BLaER1 treated with 17β-estradiol and CSF1 and Interleukin-3, amounts not matched to agents 10 nM and 100 nM (cell line): Measurements from ENCODE around the gene PTPN21.

Experiments
- H3K27ac ChIP-seq, 11 experiments: shearing (Covaris generic); formaldehyde crosslinking; 2 replicates each; pipeline ENCODE4 v1.8.1; 2022
- H3K27me3 ChIP-seq, 11 experiments: shearing (Covaris generic); formaldehyde crosslinking; 2 replicates each; pipeline ENCODE4 v1.8.1; 2022
- H3K36me3 ChIP-seq, 11 experiments: shearing (Covaris generic); formaldehyde crosslinking; 2 replicates each; pipeline ENCODE4 v1.8.1; 2022
- H3K4me1 ChIP-seq, 10 experiments: shearing (Covaris generic); formaldehyde crosslinking; 2 replicates each; pipeline ENCODE4 v1.8.1; 2022
- H3K4me2 ChIP-seq, 11 experiments: shearing (Covaris generic); formaldehyde crosslinking; 2 replicates each; pipeline ENCODE4 v1.8.1; 2022
- H3K4me3 ChIP-seq, 10 experiments: shearing (Covaris generic); formaldehyde crosslinking; 2 replicates each; pipeline ENCODE4 v1.8.1; 2022
- H3K9ac ChIP-seq, 11 experiments: shearing (Covaris generic); formaldehyde crosslinking; 2 replicates each; pipeline ENCODE4 v1.8.1; 2022
- H3K9me3 ChIP-seq, 11 experiments: shearing (Covaris generic); formaldehyde crosslinking; replicated peaks in 1 of 11; 2 replicates each; pipeline ENCODE4 v1.8.1; 2022
- H4K20me1 ChIP-seq, 11 experiments: shearing (Covaris generic); formaldehyde crosslinking; 2 replicates each; pipeline ENCODE4 v1.8.1; 2022
- Cebpa-rat ChIP-seq, 11 experiments: shearing (Covaris generic); IDR thresholded peaks; 2 replicates each; pipeline ENCODE4 v1.8.1; 2022

The PTPN21 gene

DNA sequence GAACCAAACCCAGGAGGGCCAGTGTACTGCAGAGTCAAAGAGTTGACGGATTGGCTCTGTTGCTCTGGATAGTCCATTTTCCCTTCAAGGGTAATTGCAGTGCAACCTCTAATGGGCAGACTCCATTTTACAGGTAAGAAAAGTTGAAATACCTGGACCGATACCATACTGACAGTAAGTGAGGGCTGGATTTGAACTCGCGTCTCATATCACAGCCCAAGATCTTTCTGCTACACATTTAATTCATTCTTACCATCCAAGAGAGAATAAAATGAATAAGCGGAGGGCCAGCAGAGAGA lies 7.7 kb upstream of the PTPN21 start:
- peaks cover 4 to 32% (median 10%) of the 10 kb centered on the region in 11 experiments; a peak in 15 of 22 replicates for H4K20me1 ChIP-seq
- no peaks in the 10 kb centered on the region for H3K27me3 ChIP-seq
- peak overlapping the region in 8 of 11 experiments; percentile 77 to 87 (median 86); a peak in 7 of 22 replicates for H3K27ac ChIP-seq
- peak overlapping the region; percentile 76 to 99 (median 90) for H3K4me3 ChIP-seq
- no peak for TF ChIP-seq Cebpa-rat (IDR thresholded peaks at IDR 0.05)
- H3K9me3 ChIP-seq = peaks cover 0 to 10% (median 4%) of the 10 kb centered on the region in 11 experiments; a peak in 14 of 22 replicates
- H3K36me3 ChIP-seq = peaks cover 13 to 29% (median 18%) of the 10 kb centered on the region in 11 experiments
- peaks cover 15 to 27% (median 20%) of the 10 kb centered on the region in 10 experiments for H3K4me1 ChIP-seq
- H3K4me2 ChIP-seq = peak overlapping the region; percentile 66 to 93 (median 81)
- H3K9ac ChIP-seq = peak overlapping the region; percentile 87 to 95 (median 92)

DNA sequence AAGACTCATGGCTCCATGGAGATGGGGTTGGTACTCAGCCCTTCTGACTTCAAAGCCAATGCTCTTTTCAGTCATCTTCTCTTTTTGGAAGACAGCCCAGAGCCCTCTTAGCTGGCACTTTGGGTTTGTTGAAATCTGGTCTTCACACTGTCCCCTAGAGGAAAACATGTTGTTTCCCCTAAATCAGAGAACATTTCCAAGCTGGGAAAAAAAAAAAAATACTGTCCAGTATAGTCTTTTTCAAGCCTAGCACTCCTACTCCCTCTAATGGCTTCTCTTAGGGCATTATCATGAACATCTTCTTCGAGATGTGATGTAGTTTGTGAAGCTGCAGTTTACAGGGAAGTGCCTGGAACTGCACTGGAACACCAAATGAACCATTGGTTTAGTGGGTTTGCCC lies 5.0 kb upstream of the PTPN21 start:
- peaks cover 0 to 7% (median 0%) of the 10 kb centered on the region in 11 experiments; a peak in 4 of 22 replicates for H3K36me3 ChIP-seq
- H3K27ac ChIP-seq = no peak overlapping the region
- H3K4me1 ChIP-seq = peaks cover 26 to 37% (median 32%) of the 10 kb centered on the region in 10 experiments
- H3K9ac ChIP-seq = no peak overlapping the region
- H3K4me2 ChIP-seq = no peak overlapping the region
- H4K20me1 ChIP-seq = peaks cover 0 to 19% (median 10%) of the 10 kb centered on the region in 11 experiments; a peak in 14 of 22 replicates
- peaks cover 0 to 1% (median 0%) of the 10 kb centered on the region in 11 experiments; a peak in 2 of 22 replicates for H3K9me3 ChIP-seq
- H3K27me3 ChIP-seq = peaks cover 13 to 25% (median 21%) of the 10 kb centered on the region in 11 experiments
- no peak for TF ChIP-seq Cebpa-rat (IDR thresholded peaks at IDR 0.05)
- H3K4me3 ChIP-seq = no peak overlapping the region

DNA sequence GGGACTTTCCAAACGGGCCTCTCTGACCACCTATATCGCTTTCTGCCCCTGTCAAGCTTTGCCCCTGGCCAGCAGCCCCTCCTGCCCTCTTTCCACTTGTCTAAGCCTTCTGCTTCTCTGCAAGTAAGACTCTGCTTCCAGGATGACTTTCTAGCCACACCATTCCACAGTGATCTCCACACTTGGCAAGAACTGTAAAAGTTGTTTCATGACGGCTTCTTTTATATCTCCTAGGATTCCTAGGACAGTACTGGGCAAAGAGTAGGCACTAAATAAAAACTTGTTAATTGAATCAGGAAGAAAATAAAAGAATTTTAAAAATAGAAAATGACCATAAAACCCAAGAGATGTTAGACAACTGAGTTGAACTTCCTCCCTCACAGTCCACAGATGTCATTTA lies 1.8 kb upstream of the PTPN21 start:
- Histone ChIP-seq H3K27ac (no peak overlapping the region), H3K9ac (no peak overlapping the region), H3K36me3 (no peaks in the 10 kb centered on the region), H3K4me3 (no peak overlapping the region), H4K20me1 (peaks cover 0 to 12% (median 0%) of the 10 kb centered on the region in 11 experiments; a peak in 2 of 22 replicates), H3K9me3 (peaks cover 7 to 16% (median 10%) of the 10 kb centered on the region in 11 experiments), H3K4me1 (peaks cover 10 to 25% (median 18%) of the 10 kb centered on the region in 10 experiments), H3K27me3 (peaks cover 46 to 58% (median 54%) of the 10 kb centered on the region in 11 experiments), H3K4me2 (peak overlapping the region; percentile 5 to 70 (median 59); a peak in 18 of 22 replicates)
- no peak for TF ChIP-seq Cebpa-rat (IDR thresholded peaks at IDR 0.05)

DNA sequence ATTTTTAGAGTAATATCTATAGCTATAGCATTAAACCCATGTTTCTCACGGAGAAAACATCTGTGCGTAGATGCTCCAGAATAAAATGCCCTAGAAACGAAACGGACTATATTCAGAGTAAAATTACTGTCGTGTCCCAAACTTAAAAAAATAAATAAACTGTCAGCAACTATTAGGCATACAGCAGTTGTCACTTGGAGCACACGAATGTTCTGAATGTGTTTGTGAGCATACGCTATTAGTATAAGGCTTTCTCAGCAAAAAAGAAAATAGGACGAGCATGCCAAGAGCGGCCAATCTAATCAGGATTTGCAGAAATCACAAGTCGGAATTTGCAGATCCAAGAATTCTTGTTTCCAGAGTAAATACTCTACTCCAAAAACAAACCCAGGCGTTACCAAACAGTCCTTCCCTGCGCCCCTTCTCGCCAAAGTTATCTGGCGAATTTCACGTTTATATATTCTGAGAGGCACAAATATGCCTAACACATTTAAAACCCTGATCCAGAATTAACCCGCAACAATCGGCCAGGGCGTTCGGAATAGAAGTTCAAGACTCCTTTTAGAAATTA lies 836 bp downstream of the PTPN21 start:
- H3K27ac ChIP-seq = no peak overlapping the region
- H4K20me1 ChIP-seq = peaks cover 0 to 12% (median 0%) of the 10 kb centered on the region in 11 experiments; a peak in 2 of 22 replicates
- H3K4me3 ChIP-seq = peak overlapping the region; percentile 52 to 71 (median 62); a peak in 19 of 20 replicates
- H3K4me1 ChIP-seq = peaks cover 10 to 25% (median 18%) of the 10 kb centered on the region in 10 experiments
- H3K27me3 ChIP-seq = peaks cover 48 to 63% (median 58%) of the 10 kb centered on the region in 11 experiments
- peaks cover 15 to 31% (median 22%) of the 10 kb centered on the region in 11 experiments for H3K9me3 ChIP-seq
- H3K9ac ChIP-seq = peak overlapping the region in 5 of 11 experiments; percentile 27 to 72 (median 58); a peak in 5 of 22 replicates
- H3K36me3 ChIP-seq = no peaks in the 10 kb centered on the region
- TF ChIP-seq Cebpa-rat (IDR thresholded peaks at IDR 0.05) = no peak
- peak overlapping the region; percentile 78 to 92 (median 84) for H3K4me2 ChIP-seq

DNA sequence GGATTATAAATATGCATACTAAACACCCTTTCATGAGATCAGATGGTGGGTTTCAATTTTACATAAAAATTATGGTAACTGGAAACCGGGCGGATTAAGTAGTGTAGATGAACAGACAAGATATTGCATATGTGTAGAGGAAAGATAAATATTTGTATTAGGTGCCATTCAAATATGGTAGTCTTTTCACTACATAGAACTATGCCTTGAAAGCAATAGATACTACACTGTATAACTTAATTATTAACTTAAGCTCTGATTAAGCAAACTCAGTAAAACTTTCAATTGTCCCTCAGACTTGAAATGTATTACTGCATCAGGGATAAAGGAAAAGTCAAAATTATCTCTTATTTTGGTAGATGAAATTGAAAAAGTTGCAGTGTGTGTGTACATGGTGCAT lies 1.9 kb downstream of the PTPN21 start:
- Histone ChIP-seq H3K27ac (no peak overlapping the region), H3K4me1 (peaks cover 10 to 27% (median 18%) of the 10 kb centered on the region in 10 experiments), H4K20me1 (peaks cover 0 to 12% (median 0%) of the 10 kb centered on the region in 11 experiments; a peak in 2 of 22 replicates), H3K9ac (no peak overlapping the region), H3K27me3 (peaks cover 48 to 63% (median 58%) of the 10 kb centered on the region in 11 experiments), H3K4me3 (no peak overlapping the region), H3K9me3 (peaks cover 15 to 31% (median 22%) of the 10 kb centered on the region in 11 experiments), H3K36me3 (no peaks in the 10 kb centered on the region), H3K4me2 (no peak overlapping the region)
- no peak for TF ChIP-seq Cebpa-rat (IDR thresholded peaks at IDR 0.05)

DNA sequence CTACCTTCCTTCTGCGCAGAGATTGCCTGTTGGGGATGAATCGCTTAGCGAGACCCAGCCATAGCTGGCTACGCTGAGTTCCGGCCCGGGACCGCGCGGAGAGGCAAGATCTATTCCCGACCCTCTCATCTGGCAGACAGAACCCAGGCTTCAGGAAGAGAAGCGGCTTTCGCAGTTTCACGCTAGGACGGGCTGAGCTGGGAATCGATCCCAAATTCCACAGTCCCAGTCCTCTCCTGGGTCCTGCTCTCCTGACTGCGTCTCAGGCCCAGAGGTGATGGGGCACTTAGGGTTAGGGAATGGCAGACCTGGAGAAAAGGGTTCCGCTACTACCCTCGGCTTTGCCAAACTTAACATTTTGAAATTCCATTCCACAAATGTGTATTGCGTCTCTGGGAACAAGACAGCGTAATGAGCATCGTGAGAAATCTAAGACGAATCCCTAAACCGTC lies 2.8 kb downstream of the PTPN21 start:
- Histone ChIP-seq H3K4me2 (no peak overlapping the region), H3K27ac (no peak overlapping the region), H3K4me3 (no peak overlapping the region)

DNA sequence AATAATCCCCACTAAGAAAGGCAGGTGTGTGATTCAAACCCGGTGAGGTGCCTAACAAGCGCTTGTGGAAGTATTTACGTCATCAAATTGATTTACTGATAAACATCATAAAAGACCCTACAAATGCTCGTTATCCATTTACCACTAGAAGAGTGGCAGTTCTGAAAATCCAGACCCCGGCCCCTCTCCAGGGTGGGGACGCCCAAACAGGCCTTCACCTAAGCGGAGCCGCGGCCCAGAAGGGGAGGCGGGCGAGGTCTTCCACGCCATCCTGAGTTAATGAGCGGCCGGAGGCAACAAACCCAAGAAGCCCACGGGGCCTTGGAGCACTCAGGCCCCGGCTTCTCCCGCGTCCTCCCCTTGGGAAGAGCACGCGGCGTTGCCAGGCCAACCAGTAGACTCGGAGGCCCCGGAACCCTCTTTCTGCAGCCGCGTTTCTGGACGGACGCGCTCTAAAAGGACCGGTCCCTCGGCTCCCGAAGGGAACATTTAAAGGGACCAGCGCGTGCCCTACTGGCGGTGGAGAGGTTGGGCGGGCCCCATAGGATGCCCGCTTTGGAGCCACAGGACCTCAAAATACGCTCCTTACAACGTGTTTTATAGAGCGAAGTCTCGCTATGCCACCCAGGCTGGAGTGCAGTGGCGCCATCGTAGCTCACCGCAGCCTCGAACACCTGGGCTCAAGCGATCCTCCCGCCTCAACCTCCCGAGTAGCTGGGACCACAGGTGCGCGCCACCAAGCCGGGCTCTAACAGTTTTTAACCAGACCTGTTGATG lies 3.5 kb downstream of the PTPN21 start:
- Histone ChIP-seq H3K4me1 (peaks cover 0 to 16% (median 3%) of the 10 kb centered on the region in 10 experiments; a peak in 13 of 20 replicates), H3K36me3 (no peaks in the 10 kb centered on the region), H4K20me1 (peaks cover 0 to 12% (median 0%) of the 10 kb centered on the region in 11 experiments; a peak in 2 of 22 replicates), H3K4me3 (no peak overlapping the region), H3K4me2 (no peak overlapping the region), H3K9ac (no peak overlapping the region), H3K9me3 (peaks cover 15 to 31% (median 22%) of the 10 kb centered on the region in 11 experiments), H3K27me3 (peaks cover 48 to 53% (median 52%) of the 10 kb centered on the region in 11 experiments), H3K27ac (no peak overlapping the region)
- TF ChIP-seq Cebpa-rat (IDR thresholded peaks at IDR 0.05) = no peak

More for the DNA sequence above, 2.8 kb downstream of the PTPN21 start:
- Histone ChIP-seq H3K27me3 (peaks cover 48 to 60% (median 57%) of the 10 kb centered on the region in 11 experiments), H3K4me1 (peaks cover 2 to 23% (median 10%) of the 10 kb centered on the region in 10 experiments; a peak in 18 of 20 replicates), H3K36me3 (no peaks in the 10 kb centered on the region), H3K9me3 (peaks cover 15 to 31% (median 22%) of the 10 kb centered on the region in 11 experiments), H3K9ac (no peak overlapping the region), H4K20me1 (peaks cover 0 to 12% (median 0%) of the 10 kb centered on the region in 11 experiments; a peak in 2 of 22 replicates)
- TF ChIP-seq Cebpa-rat (IDR thresholded peaks at IDR 0.05) = no peak

DNA sequence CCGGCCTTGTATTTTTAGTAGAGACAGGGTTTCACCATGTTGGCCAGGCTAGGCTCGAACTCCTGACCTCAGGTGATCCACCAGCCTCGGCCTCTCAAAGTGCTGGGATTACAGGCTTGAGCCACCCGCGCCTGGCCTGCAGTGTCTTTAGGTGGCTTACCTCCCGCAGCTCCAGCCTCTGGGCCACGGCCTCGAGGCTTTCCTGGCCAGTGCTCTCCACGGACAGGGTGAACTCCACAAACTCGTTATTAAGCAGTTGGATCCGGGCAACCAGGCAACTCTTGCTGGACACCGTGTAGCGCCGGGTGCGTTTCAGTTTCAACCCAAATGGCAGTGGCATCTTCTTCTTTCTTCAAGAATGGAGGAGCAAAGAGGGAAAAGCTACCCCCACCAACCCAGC lies 4.7 kb downstream of the PTPN21 start:
- no peak for TF ChIP-seq Cebpa-rat (IDR thresholded peaks at IDR 0.05)
- peaks cover 36 to 41% (median 40%) of the 10 kb centered on the region in 11 experiments for H3K27me3 ChIP-seq
- peaks cover 15 to 31% (median 22%) of the 10 kb centered on the region in 11 experiments for H3K9me3 ChIP-seq
- H3K4me1 ChIP-seq = 0 out of 20 replicates have a peak, but pooled peaks cover 0 to 12% (median 0%) of the 10 kb centered on the region in 10 experiments
- peaks cover 0 to 12% (median 0%) of the 10 kb centered on the region in 11 experiments; a peak in 2 of 22 replicates for H4K20me1 ChIP-seq
- no peak overlapping the region for H3K27ac ChIP-seq
- no peak overlapping the region for H3K9ac ChIP-seq
- H3K4me2 ChIP-seq = no peak overlapping the region
- H3K4me3 ChIP-seq = no peak overlapping the region
- no peaks in the 10 kb centered on the region for H3K36me3 ChIP-seq
